ENCODE results near the gene CKB. TPM values are rescaled to one million over a fixed set of nuclear protein-coding genes. Genes with fewer than 3 reads are reported as not detected.
A peak's percentile ranks its signal among the peaks of the same experiment; 100 is the strongest.

Gene CKB
- total and polyA plus RNA-seq, 10 donors: 8.0 to 28.4 (median 16.1) TPM

DNA sequence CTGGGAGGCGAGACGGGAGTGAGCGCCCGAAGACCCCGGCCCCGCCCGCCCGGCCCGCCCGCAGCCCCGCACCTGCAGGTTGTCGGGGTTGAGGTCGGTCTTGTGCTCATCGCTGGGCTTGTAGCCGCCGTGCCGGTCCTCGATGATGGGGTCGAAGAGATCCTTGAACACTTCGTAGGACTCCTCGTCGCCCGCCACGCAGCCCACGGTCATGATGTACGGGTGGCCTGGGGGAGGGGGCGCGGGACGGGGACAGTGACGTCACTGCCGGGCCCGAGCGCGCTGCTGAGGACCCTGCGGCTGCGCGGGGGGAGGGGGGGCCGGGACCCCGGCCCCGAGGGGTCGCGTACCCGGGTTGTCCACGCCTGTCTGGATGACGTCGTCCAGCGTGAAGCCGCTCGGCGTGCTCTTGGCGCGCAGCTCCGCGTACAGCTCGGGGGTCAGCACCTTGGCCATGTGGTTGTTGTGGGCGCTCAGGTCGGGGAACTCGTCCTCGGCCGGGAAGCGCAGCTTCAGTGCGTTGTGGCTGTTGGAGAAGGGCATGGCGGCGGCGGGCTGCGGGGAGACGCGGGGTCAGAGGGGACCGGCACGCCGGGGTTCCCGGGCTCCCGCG, 573 bp downstream of the CKB start:
- 1 to 2% (median 2%) methylated on average over 21 to 74 of the region's 74 CpGs for WGBS, 5 donors
- peak overlapping the region in 3 of 8 donors; percentile 15 to 66 (median 42) for H3K27ac ChIP-seq
- DNase-seq: peak; percentile 77
- H3K9me3 ChIP-seq: no peaks in the 10 kb centered on the region
- peaks cover 0 to 55% (median 24%) of the 10 kb centered on the region in 7 donors for H3K27me3 ChIP-seq (replicated peaks in 1 of 7)
- H3K4me3 ChIP-seq: peak overlapping the region; percentile 35 to 78 (median 60)
- no peaks in the 10 kb centered on the region for H3K36me3 ChIP-seq
- peaks cover 28 to 73% (median 66%) of the 10 kb centered on the region in 6 donors for H3K4me1 ChIP-seq
- intact Hi-C loops (cut with DNase I; ENCODE audit: low total_unique reads): no loop called here
- no peak for TF ChIP-seq POLR2AphosphoS5 (IDR thresholded peaks at IDR 0.05)
- TF ChIP-seq, protein P1, sequence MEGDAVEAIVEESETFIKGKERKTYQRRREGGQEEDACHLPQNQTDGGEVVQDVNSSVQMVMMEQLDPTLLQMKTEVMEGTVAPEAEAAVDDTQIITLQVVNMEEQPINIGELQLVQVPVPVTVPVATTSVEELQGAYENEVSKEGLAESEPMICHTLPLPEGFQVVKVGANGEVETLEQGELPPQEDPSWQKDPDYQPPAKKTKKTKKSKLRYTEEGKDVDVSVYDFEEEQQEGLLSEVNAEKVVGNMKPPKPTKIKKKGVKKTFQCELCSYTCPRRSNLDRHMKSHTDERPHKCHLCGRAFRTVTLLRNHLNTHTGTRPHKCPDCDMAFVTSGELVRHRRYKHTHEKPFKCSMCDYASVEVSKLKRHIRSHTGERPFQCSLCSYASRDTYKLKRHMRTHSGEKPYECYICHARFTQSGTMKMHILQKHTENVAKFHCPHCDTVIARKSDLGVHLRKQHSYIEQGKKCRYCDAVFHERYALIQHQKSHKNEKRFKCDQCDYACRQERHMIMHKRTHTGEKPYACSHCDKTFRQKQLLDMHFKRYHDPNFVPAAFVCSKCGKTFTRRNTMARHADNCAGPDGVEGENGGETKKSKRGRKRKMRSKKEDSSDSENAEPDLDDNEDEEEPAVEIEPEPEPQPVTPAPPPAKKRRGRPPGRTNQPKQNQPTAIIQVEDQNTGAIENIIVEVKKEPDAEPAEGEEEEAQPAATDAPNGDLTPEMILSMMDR (IDR thresholded peaks at IDR 0.05 in 8 of 11, conservative IDR thresholded peaks at IDR 0.05 in 3 of 11): no peak
- TF ChIP-seq POLR2A (IDR thresholded peaks at IDR 0.05): no peak

DNA sequence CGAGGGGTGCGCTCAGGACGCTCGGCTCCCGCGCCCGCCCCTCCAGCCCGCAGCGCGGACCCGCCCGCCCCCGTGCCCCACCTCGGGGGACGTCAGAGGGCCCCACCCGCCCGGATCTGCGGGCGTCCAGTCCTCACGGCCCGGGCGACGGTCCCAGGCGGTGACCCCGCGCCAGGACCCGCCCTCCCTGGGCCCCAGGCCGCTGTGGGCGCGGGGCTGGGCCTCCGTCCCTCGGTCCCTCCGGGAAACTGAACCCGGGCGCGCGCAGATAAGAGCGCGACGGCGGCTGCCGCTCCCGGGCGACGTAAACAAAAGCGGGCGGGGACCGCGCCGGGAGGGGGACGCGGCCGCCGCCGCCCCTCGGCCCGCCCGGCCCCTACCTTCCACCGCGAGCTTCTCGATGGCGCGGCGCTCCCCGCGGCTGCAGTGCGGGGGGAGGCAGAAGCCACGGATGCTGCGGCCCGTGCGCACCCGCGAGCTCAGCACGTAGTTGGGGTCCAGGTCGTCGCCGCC, 1.1 kb downstream of the CKB start:
- Histone ChIP-seq H3K27ac (peak overlapping the region in 4 of 8 donors; percentile 15 to 66 (median 35)), H3K36me3 (no peaks in the 10 kb centered on the region), H3K27me3 (replicated peaks in 1 of 7) (peaks cover 0 to 55% (median 24%) of the 10 kb centered on the region in 7 donors), H3K4me3 (peak overlapping the region; percentile 35 to 78 (median 60)), H3K4me1 (peaks cover 28 to 67% (median 60%) of the 10 kb centered on the region in 6 donors), H3K9me3 (no peaks in the 10 kb centered on the region)
- intact Hi-C loops (cut with DNase I; ENCODE audit: low total_unique reads): no loop called here
- TF ChIP-seq POLR2A (IDR thresholded peaks at IDR 0.05): no peak
- TF ChIP-seq, protein P1 (IDR thresholded peaks at IDR 0.05 in 8 of 11, conservative IDR thresholded peaks at IDR 0.05 in 3 of 11): no peak
- TF ChIP-seq POLR2AphosphoS5 (IDR thresholded peaks at IDR 0.05): no peak
- 1% methylated on average over 17 to 77 of the region's 77 CpGs for WGBS, 5 donors
- peak; percentile 78 for DNase-seq

DNA sequence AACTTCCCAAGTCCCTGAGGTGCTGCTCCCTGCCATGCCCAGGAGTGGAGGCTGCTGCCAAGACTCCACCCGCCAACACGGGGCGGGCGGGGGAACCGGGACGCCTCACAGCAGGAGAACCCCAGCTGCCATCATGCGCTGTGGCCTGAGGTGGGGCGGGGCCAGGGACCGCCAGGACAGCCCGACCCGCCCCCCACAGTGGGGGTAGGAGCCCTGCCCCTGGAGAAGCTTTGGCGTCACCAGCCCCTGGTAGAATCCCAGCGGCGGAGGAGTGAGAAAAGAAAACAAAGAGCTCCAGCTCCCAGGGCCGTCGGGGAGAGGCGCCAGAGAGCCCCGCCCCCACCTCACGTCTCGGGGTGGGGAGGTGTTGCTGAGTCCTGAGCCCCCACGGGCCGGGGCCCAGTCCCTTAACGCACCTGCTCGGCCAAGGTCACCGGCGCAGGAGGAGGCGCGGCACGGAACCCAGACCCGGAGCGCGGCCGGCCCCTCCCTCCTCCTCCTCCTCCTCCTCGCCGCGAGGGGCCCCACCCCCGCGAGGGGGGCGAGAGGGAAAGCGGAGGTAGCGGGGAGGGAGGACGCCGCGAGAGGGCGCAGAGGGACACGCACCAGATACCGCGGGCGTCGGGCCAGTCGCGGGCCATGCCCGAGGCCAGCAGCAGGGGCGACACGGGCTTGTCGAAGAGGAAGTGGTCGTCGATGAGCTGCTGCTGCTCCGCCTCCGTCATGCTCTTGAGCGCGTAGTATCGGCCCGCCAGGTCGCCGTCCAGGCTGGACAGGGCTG, 1.8 kb downstream of the CKB start:
- Histone ChIP-seq H3K27ac (peak overlapping the region in 4 of 8 donors; percentile 15 to 66 (median 35)), H3K4me1 (peaks cover 28 to 61% (median 55%) of the 10 kb centered on the region in 6 donors), H3K4me3 (peak overlapping the region; percentile 35 to 78 (median 60)), H3K36me3 (no peaks in the 10 kb centered on the region), H3K9me3 (no peaks in the 10 kb centered on the region), H3K27me3 (replicated peaks in 1 of 7) (peaks cover 0 to 55% (median 24%) of the 10 kb centered on the region in 7 donors)
- peak; percentile 92 for DNase-seq
- no peak for TF ChIP-seq POLR2A (IDR thresholded peaks at IDR 0.05)
- TF ChIP-seq POLR2AphosphoS5 (IDR thresholded peaks at IDR 0.05): peak; percentile 72 to 82 (median 73)
- TF ChIP-seq, protein P1 (IDR thresholded peaks at IDR 0.05 in 8 of 11, conservative IDR thresholded peaks at IDR 0.05 in 3 of 11): peak; percentile 26 to 76 (median 61)
- intact Hi-C loops (cut with DNase I; ENCODE audit: low total_unique reads): no loop called here
- 0 to 7% (median 1%) methylated on average over 13 to 66 of the region's 66 CpGs for WGBS, 5 donors
